CD4-positive, alpha-beta T cell treated with Interleukin-15 for 1 hour (primary cell): Measurements from ENCODE around the gene MAGI1.

Experiments used
- DNase-seq: peaks from one replicate; pipeline ENCODE4 v3.0.0-alpha.2; 2020

MAGI1 gene

GRCh38 chr3:65783117-65783516 is 255.6 kb downstream of the MAGI1 start:
- no peak for DNase-seq

- no peak for DNase-seq
Observed at GRCh38 chr3:65781594-65781993, 257.1 kb downstream of the MAGI1 start.

- no peak for DNase-seq
Observed at GRCh38 chr3:65779390-65779789, 259.3 kb downstream of the MAGI1 start.

- no peak for DNase-seq
Observed at GRCh38 chr3:65778968-65779367, 259.8 kb downstream of the MAGI1 start.

- DNase-seq: no peak
Observed at GRCh38 chr3:65777050-65777449, 261.7 kb downstream of the MAGI1 start.

- DNase-seq: no peak
Observed at GRCh38 chr3:65776494-65776893, 262.2 kb downstream of the MAGI1 start.

- no peak for DNase-seq
Observed at GRCh38 chr3:65776081-65776480, 262.6 kb downstream of the MAGI1 start.

GRCh38 chr3:65772758-65773157 is 266.0 kb downstream of the MAGI1 start:
- no peak for DNase-seq

- DNase-seq: no peak
Observed at GRCh38 chr3:65767551-65767950, 271.2 kb downstream of the MAGI1 start.

- DNase-seq: no peak
Observed at GRCh38 chr3:65762235-65762580, 276.5 kb downstream of the MAGI1 start.

GRCh38 chr3:65761446-65762234 is 277.1 kb downstream of the MAGI1 start:
- no peak for DNase-seq

GRCh38 chr3:65758876-65759598 is 279.7 kb downstream of the MAGI1 start:
- DNase-seq: no peak

GRCh38 chr3:65758438-65758837 is 280.3 kb downstream of the MAGI1 start:
- DNase-seq: no peak

- DNase-seq: no peak
Observed at GRCh38 chr3:65752636-65753035, 286.1 kb downstream of the MAGI1 start.

- DNase-seq: no peak
Observed at GRCh38 chr3:65751123-65751700, 287.5 kb downstream of the MAGI1 start.

- no peak for DNase-seq
Observed at GRCh38 chr3:65749066-65749465, 289.7 kb downstream of the MAGI1 start.

- DNase-seq: no peak
Observed at GRCh38 chr3:65748326-65748725, 290.4 kb downstream of the MAGI1 start.

GRCh38 chr3:65746848-65747247 is 291.9 kb downstream of the MAGI1 start:
- DNase-seq: no peak

GRCh38 chr3:65745306-65745705 is 293.4 kb downstream of the MAGI1 start:
- no peak for DNase-seq

GRCh38 chr3:65742914-65743313 is 295.8 kb downstream of the MAGI1 start:
- DNase-seq: no peak

GRCh38 chr3:65741540-65741939 is 297.2 kb downstream of the MAGI1 start:
- no peak for DNase-seq

GRCh38 chr3:65739901-65740541 is 298.7 kb downstream of the MAGI1 start:
- no peak for DNase-seq

- DNase-seq: no peak
Observed at GRCh38 chr3:65734792-65735191, 303.9 kb downstream of the MAGI1 start.

GRCh38 chr3:65734382-65734781 is 304.3 kb downstream of the MAGI1 start:
- DNase-seq: no peak
